GM19468 (cell line): ENCODE measurements around the gene SLC6A13.
"Not testable (repeated sequence)": the region's sequence is repeated elsewhere in the genome, so short reads cannot be mapped to it uniquely, and the experiment has no call there.

ENCODE experiments used
- ATAC-seq: cut with Tn5 transposase; IDR thresholded peaks from one replicate; pipeline ENCODE4 v1.9.1; 2021; ENCODE audit warnings: mild to moderate bottlenecking, moderate library complexity, moderate number of reproducible peaks; ENCODE audit not compliant: unreplicated experiment; ENCODE audit errors: extremely low read depth

Gene SLC6A13

GRCh38 chr12:262817-263216, at the start of gene SLC6A13:
Gene SLC6A13 (minus strand): TSS chr12:262836. CDS start chr12:260052, 2,784 bp downstream.
- ATAC-seq = no peak

- ATAC-seq = no peak
Observed at GRCh38 chr12:308511-308910, 45.9 kb upstream of the SLC6A13 start.

GRCh38 chr12:307406-307805, 44.8 kb upstream of the SLC6A13 start:
- ATAC-seq = no peak

- no peak for ATAC-seq
Observed at GRCh38 chr12:304805-305204, 42.2 kb upstream of the SLC6A13 start.

- ATAC-seq = not testable (repeated sequence)
Observed at GRCh38 chr12:302766-303165, 40.1 kb upstream of the SLC6A13 start.

GRCh38 chr12:300166-300565, 37.5 kb upstream of the SLC6A13 start:
- not testable (repeated sequence) for ATAC-seq

GRCh38 chr12:299511-299910, 36.9 kb upstream of the SLC6A13 start:
- ATAC-seq = not testable (repeated sequence)

GRCh38 chr12:298059-298458, 35.4 kb upstream of the SLC6A13 start:
- not testable (repeated sequence) for ATAC-seq

GRCh38 chr12:295132-295531, 32.5 kb upstream of the SLC6A13 start:
- no peak for ATAC-seq

GRCh38 chr12:293199-293598, 30.6 kb upstream of the SLC6A13 start:
- no peak for ATAC-seq

GRCh38 chr12:292186-292585, 29.6 kb upstream of the SLC6A13 start:
- no peak for ATAC-seq

- no peak for ATAC-seq
Observed at GRCh38 chr12:291153-291723, 28.6 kb upstream of the SLC6A13 start.

- ATAC-seq = no peak
Observed at GRCh38 chr12:288687-289086, 26.1 kb upstream of the SLC6A13 start.

- ATAC-seq = no peak
Observed at GRCh38 chr12:286531-287300, 24.1 kb upstream of the SLC6A13 start.

GRCh38 chr12:278046-278445, 15.4 kb upstream of the SLC6A13 start:
- ATAC-seq = no peak

- ATAC-seq = no peak
Observed at GRCh38 chr12:275812-276211, 13.2 kb upstream of the SLC6A13 start.

- no peak for ATAC-seq
Observed at GRCh38 chr12:273382-273781, 10.7 kb upstream of the SLC6A13 start.

GRCh38 chr12:272942-273341, 10.3 kb upstream of the SLC6A13 start:
- no peak for ATAC-seq

GRCh38 chr12:271161-271560, 8.5 kb upstream of the SLC6A13 start:
- ATAC-seq = no peak

GRCh38 chr12:269191-269590, 6.6 kb upstream of the SLC6A13 start:
- ATAC-seq = no peak

GRCh38 chr12:268483-268840, 5.8 kb upstream of the SLC6A13 start:
- ATAC-seq = no peak
